Fibroblast of skin of right biceps (primary cell): ENCODE data around the gene INSYN1.
"Not testable (repeated sequence)": the region's sequence is repeated elsewhere in the genome, so short reads cannot be mapped to it uniquely, and the experiment has no call there.

Experiments used
- DNase-seq: peaks from one replicate; pipeline ENCODE4 v3.0.0-alpha.2; 2013

INSYN1 gene

GRCh38 chr15:73753250-73754130 is at the start of gene INSYN1:
Gene INSYN1, minus strand, starts transcription at chr15:73753351. Its CDS starts 2,221 bp downstream, at chr15:73751130.
- peak; percentile 56 for DNase-seq

GRCh38 chr15:73802431-73803041 is 49.4 kb upstream of the INSYN1 start:
- DNase-seq: no peak

- peak; percentile 93 for DNase-seq
These were observed 47.7 kb upstream of the INSYN1 start for GRCh38 chr15:73800662-73801345.

- peak; percentile 68 for DNase-seq
These were observed 46.3 kb upstream of the INSYN1 start for GRCh38 chr15:73799466-73799865.

GRCh38 chr15:73797366-73798158 is 44.4 kb upstream of the INSYN1 start:
- DNase-seq: no peak

- DNase-seq: no peak
These were observed 43.2 kb upstream of the INSYN1 start for GRCh38 chr15:73796331-73796831.

GRCh38 chr15:73794443-73795133 is 41.4 kb upstream of the INSYN1 start:
- peak; percentile 33 for DNase-seq

GRCh38 chr15:73792899-73793541 is 39.9 kb upstream of the INSYN1 start:
- DNase-seq: not testable (repeated sequence)

- no peak for DNase-seq
These were observed 39.3 kb upstream of the INSYN1 start for GRCh38 chr15:73792415-73792814.

GRCh38 chr15:73789521-73790240 is 36.5 kb upstream of the INSYN1 start:
- no peak for DNase-seq

GRCh38 chr15:73787621-73788020 is 34.5 kb upstream of the INSYN1 start:
- DNase-seq: no peak

GRCh38 chr15:73786538-73786937 is 33.4 kb upstream of the INSYN1 start:
- DNase-seq: no peak

GRCh38 chr15:73785256-73786014 is 32.3 kb upstream of the INSYN1 start:
- not testable (repeated sequence) for DNase-seq

- DNase-seq: no peak
These were observed 31.1 kb upstream of the INSYN1 start for GRCh38 chr15:73784291-73784690.

- DNase-seq: no peak
These were observed 29.3 kb upstream of the INSYN1 start for GRCh38 chr15:73782344-73782959.

- peak; percentile 22 for DNase-seq
These were observed 28.1 kb upstream of the INSYN1 start for GRCh38 chr15:73781038-73781925.

GRCh38 chr15:73779974-73780373 is 26.8 kb upstream of the INSYN1 start:
- DNase-seq: no peak

GRCh38 chr15:73777741-73778140 is 24.6 kb upstream of the INSYN1 start:
- DNase-seq: no peak
